ENCODE results near the gene PCNX4.
A peak's percentile ranks its signal among the peaks of the same experiment; 100 is the strongest.

Gene PCNX4

DNA sequence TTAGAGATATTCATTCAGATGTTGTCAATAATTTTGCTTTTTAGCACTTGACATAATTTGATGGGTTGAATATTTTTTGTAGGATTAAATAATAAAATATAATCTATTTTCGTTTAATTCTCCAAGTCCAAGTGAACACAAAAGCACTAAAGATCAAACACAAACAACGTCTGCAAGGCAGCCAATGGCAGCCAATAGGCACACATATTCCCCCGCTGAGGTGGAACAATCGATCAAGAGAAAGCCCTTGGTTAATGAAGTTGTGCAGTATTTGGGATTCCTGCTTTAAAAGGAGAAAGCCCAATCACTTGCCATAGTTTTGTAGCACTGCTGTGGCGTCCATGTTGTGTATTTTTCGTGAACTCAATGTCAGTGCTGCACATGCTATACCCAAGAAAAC is 72.0 kb downstream of the PCNX4 start:
- no peak for DNase-seq (ENCODE audit: extremely low spot score)
- TF ChIP-seq FOXK2 (IDR thresholded peaks at IDR 0.05): no peak
- TF ChIP-seq CTBP1 (IDR thresholded peaks at IDR 0.05; ENCODE audit: borderline replicate concordance): no peak
- no peak for TF ChIP-seq FOXM1 (IDR thresholded peaks at IDR 0.05; ENCODE audit: borderline replicate concordance)
- TF ChIP-seq TARDBP (IDR thresholded peaks at IDR 0.05): no peak
- no peak for TF ChIP-seq LEF1 (IDR thresholded peaks at IDR 0.05; ENCODE audit: borderline replicate concordance)
- no peak for TF ChIP-seq SP1 (IDR thresholded peaks at IDR 0.05)
- no peak for TF ChIP-seq ELF4 (IDR thresholded peaks at IDR 0.05)
- TF ChIP-seq, protein P1, sequence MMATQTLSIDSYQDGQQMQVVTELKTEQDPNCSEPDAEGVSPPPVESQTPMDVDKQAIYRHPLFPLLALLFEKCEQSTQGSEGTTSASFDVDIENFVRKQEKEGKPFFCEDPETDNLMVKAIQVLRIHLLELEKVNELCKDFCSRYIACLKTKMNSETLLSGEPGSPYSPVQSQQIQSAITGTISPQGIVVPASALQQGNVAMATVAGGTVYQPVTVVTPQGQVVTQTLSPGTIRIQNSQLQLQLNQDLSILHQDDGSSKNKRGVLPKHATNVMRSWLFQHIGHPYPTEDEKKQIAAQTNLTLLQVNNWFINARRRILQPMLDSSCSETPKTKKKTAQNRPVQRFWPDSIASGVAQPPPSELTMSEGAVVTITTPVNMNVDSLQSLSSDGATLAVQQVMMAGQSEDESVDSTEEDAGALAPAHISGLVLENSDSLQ (IDR thresholded peaks at IDR 0.05): no peak
- no peak for TF ChIP-seq BHLHE40 (IDR thresholded peaks at IDR 0.05; ENCODE audit: borderline replicate concordance)
- TF ChIP-seq ARNT (IDR thresholded peaks at IDR 0.05): no peak
- TF ChIP-seq SUZ12 (IDR thresholded peaks at IDR 0.05): no peak
- no peak for TF ChIP-seq ZNF384 (IDR thresholded peaks at IDR 0.05)
- no peak for TF ChIP-seq FOXA1 (IDR thresholded peaks at IDR 0.05)
- no peak for TF ChIP-seq HDGF (IDR thresholded peaks at IDR 0.05; ENCODE audit: borderline replicate concordance)
- TF ChIP-seq NFRKB (IDR thresholded peaks at IDR 0.05): no peak
- no peak for TF ChIP-seq L3MBTL2 (conservative IDR thresholded peaks at IDR 0.05)
- ChIA-PET POLR2A (interaction anchor here (2.6 to 3.1 kb wide), 2 partner anchors 71 to 85 kb away, joined by 14 to 16 read pairs; partner anchors contain the start of genes PCNX4 and PPM1A), CTCF (no interaction called here)

- TF ChIP-seq FOXA1 (IDR thresholded peaks at IDR 0.05) (no peak), CTBP1 (IDR thresholded peaks at IDR 0.05; ENCODE audit: borderline replicate concordance) (no peak), FOXM1 (IDR thresholded peaks at IDR 0.05; ENCODE audit: borderline replicate concordance) (no peak), NFRKB (IDR thresholded peaks at IDR 0.05) (no peak), TARDBP (IDR thresholded peaks at IDR 0.05) (no peak), SP1 (IDR thresholded peaks at IDR 0.05) (no peak), ZNF384 (IDR thresholded peaks at IDR 0.05) (no peak), HDGF (IDR thresholded peaks at IDR 0.05; ENCODE audit: borderline replicate concordance) (no peak), LEF1 (IDR thresholded peaks at IDR 0.05; ENCODE audit: borderline replicate concordance) (no peak), L3MBTL2 (conservative IDR thresholded peaks at IDR 0.05) (no peak), BHLHE40 (IDR thresholded peaks at IDR 0.05; ENCODE audit: borderline replicate concordance) (no peak), SUZ12 (IDR thresholded peaks at IDR 0.05) (no peak), ARNT (IDR thresholded peaks at IDR 0.05) (no peak), ELF4 (IDR thresholded peaks at IDR 0.05) (no peak), FOXK2 (IDR thresholded peaks at IDR 0.05) (no peak)
- TF ChIP-seq, protein P1 (IDR thresholded peaks at IDR 0.05): no peak
- DNase-seq (ENCODE audit: extremely low spot score): no peak
- CTCF ChIA-PET: no interaction called here
- POLR2A ChIA-PET: interaction anchor here (1.0 to 3.1 kb wide), 4 partner anchors 10 to 84 kb away, joined by 3 to 16 read pairs (median 9); partner anchors contain the start of genes PCNX4 and PPM1A
Observed at GRCh38 chr14:60164404-60164711, 72.6 kb downstream of the PCNX4 start.

DNA sequence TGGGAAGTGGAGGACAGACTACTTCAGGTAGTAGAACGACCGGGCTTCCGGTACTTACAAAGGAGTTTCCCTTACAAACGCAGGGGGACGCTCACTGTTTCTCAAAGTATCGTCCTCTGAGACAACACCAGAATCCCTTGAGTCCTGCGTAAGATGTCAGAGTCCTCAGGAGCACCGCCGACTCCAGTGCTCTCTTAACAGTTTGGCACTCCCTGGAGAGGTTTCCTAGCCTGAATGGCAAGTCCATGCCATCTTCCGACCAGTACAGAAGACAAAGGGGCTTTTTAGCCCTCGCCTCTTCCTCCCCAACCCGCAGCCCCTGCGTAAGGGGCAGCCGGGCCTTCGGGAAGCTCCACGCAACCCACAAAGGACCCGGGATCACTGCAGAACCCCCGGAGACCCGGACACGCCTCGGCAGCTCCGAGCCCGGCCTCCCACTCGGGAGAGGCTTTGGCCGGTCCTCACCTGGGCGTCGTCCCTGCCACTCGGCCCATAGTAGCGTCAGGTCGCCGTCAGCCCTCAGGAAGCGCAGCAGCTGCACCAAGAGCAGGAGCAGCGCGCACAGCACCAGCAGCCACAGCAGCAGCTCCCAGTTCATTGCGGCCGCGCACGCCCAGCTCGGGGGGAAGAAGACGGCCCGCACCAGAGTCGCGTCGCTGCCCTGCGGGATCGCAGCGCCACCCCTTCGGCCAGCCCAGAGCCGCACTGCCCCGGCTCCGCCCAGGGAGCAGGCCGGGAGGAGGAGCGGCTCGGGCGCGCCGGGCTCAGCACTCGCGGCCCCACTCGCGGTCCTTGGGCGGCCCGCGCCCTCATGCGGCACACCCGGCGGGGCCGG is 73.2 kb downstream of the PCNX4 start, which contains the start of gene DHRS7:
Gene DHRS7, minus strand, starts transcription at position 687 of the 835 bp plus-strand sequence. Its CDS starts 89 bp downstream, at position 598.
- POLR2A ChIA-PET: interaction anchor here (0.9 to 3.1 kb wide), 7 partner anchors 9 to 84 kb away, joined by 3 to 16 read pairs (median 4); partner anchors contain the start of genes PCNX4 and PPM1A
- TF ChIP-seq L3MBTL2 (conservative IDR thresholded peaks at IDR 0.05): peak; percentile 30; the same call in 1 of the 2 replicates
- no peak for TF ChIP-seq ZNF384 (IDR thresholded peaks at IDR 0.05)
- DNase-seq (ENCODE audit: extremely low spot score): peak; percentile 83
- CTCF ChIA-PET: interaction anchor here (0.5 to 1.3 kb wide), 5 partner anchors 44 to 657 kb away, joined by 3 to 6 read pairs (median 3); no protein-coding TSS in a partner anchor

DNA sequence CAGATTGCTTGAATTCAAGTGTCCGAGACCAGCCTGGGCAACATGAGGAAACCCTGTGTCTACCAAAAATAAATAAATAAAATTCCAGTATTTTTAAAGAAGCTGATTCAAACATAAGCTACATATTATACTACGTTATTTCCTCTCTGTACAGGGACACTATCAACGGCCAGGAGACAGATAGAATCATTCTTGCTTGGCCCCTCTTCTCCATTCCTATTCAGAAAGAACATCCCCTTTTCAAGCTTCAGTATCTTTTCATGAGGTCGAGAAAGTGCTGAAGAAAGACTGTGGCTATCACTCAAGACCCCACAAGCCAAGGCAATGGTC is 73.8 kb downstream of the PCNX4 start:
- ChIA-PET CTCF (interaction anchor here (0.6 to 1.3 kb wide), 3 partner anchors 45 to 658 kb away, joined by 3 to 4 read pairs (median 3); no protein-coding TSS in a partner anchor), POLR2A (interaction anchor here (0.9 to 3.1 kb wide), 7 partner anchors 9 to 83 kb away, joined by 3 to 16 read pairs (median 4); partner anchors contain the start of genes PCNX4 and PPM1A)
- no peak for TF ChIP-seq CTBP1 (IDR thresholded peaks at IDR 0.05; ENCODE audit: borderline replicate concordance)
- DNase-seq (ENCODE audit: extremely low spot score): no peak

DNA sequence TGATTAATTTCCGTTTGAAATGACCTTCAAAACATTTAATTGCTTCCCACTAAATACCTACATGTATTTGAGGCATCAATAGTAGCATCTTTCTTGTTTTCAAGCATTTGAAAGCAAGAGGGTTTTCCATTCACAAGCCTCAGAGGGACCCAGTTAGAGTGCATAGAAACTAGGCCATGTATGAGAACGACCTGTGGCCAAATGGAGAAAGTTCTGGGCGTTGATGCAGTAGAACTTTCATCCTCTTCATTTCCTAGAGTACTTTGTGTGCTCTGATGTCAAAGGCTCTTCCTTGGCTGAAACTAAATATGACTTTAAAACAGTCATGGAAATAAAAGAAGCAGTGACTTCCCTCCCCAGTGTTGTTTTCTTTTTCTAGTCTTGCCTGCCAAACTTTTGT is 74.4 kb downstream of the PCNX4 start:
- POLR2A ChIA-PET: interaction anchor here (0.9 to 3.1 kb wide), 5 partner anchors 14 to 82 kb away, joined by 3 to 16 read pairs (median 5); partner anchors contain the start of genes PCNX4 and PPM1A
- DNase-seq (ENCODE audit: extremely low spot score): no peak
- no peak for TF ChIP-seq L3MBTL2 (conservative IDR thresholded peaks at IDR 0.05)
- TF ChIP-seq FOXK2 (IDR thresholded peaks at IDR 0.05): no peak
- TF ChIP-seq SUZ12 (IDR thresholded peaks at IDR 0.05): no peak
- TF ChIP-seq ARNT (IDR thresholded peaks at IDR 0.05): no peak
- no peak for TF ChIP-seq FOXM1 (IDR thresholded peaks at IDR 0.05; ENCODE audit: borderline replicate concordance)
- TF ChIP-seq LEF1 (IDR thresholded peaks at IDR 0.05; ENCODE audit: borderline replicate concordance): no peak
- TF ChIP-seq NFRKB (IDR thresholded peaks at IDR 0.05): no peak
- TF ChIP-seq ELF4 (IDR thresholded peaks at IDR 0.05): no peak
- no peak for TF ChIP-seq CTBP1 (IDR thresholded peaks at IDR 0.05; ENCODE audit: borderline replicate concordance)
- TF ChIP-seq HDGF (IDR thresholded peaks at IDR 0.05; ENCODE audit: borderline replicate concordance): no peak
- no peak for TF ChIP-seq BHLHE40 (IDR thresholded peaks at IDR 0.05; ENCODE audit: borderline replicate concordance)
- no peak for TF ChIP-seq SP1 (IDR thresholded peaks at IDR 0.05)
- no peak for TF ChIP-seq ZNF384 (IDR thresholded peaks at IDR 0.05)
- TF ChIP-seq FOXA1 (IDR thresholded peaks at IDR 0.05): no peak
- TF ChIP-seq TARDBP (IDR thresholded peaks at IDR 0.05): no peak
- CTCF ChIA-PET: interaction anchor here (0.6 to 1.3 kb wide), 3 partner anchors 45 to 659 kb away, joined by 3 to 4 read pairs (median 3); no protein-coding TSS in a partner anchor

GRCh38 chr14:60169722-60170121 is 78.0 kb downstream of the PCNX4 start:
- no peak for DNase-seq (ENCODE audit: extremely low spot score)
- ChIA-PET POLR2A (no interaction called here), CTCF (no interaction called here)
- TF ChIP-seq LEF1 (IDR thresholded peaks at IDR 0.05; ENCODE audit: borderline replicate concordance): no peak

Data from HEK293T (cell line).